ENCODE results near the gene DUSP8. TPM values are rescaled to one million over a fixed set of nuclear protein-coding genes. Genes with fewer than 3 reads are reported as not detected.

The DUSP8 gene
- polyA plus RNA-seq, 1 experiment, result 1.5 TPM

GRCh38 chr11:1556278-1556902 lies 15.7 kb downstream of the DUSP8 start:
- CTCF ChIA-PET, result interaction anchor here (2.4 kb wide), 1 partner anchor 18 kb away, joined by 5 read pairs; no protein-coding TSS in a partner anchor
- POLR2A ChIA-PET, result no interaction called here
- no peak overlapping the region for H3K4me3 ChIP-seq (ENCODE audit: low read depth, low read length)
- no peaks in the 10 kb centered on the region for H3K27me3 ChIP-seq (ENCODE audit: control insufficient read depth, insufficient read depth, low read length)
- no peak for DNase-seq (ENCODE audit: low read depth, low spot score)
- no peak for TF ChIP-seq CTCF (IDR thresholded peaks at IDR 0.05; ENCODE audit: low read depth, low read length)
- H3K9me3 ChIP-seq (ENCODE audit: control insufficient read depth, insufficient read depth, low read length), result no peaks in the 10 kb centered on the region; the same call in 1 of the 2 replicates
- H3K27ac ChIP-seq (ENCODE audit: low read depth, low read length), result no peak overlapping the region

DNA sequence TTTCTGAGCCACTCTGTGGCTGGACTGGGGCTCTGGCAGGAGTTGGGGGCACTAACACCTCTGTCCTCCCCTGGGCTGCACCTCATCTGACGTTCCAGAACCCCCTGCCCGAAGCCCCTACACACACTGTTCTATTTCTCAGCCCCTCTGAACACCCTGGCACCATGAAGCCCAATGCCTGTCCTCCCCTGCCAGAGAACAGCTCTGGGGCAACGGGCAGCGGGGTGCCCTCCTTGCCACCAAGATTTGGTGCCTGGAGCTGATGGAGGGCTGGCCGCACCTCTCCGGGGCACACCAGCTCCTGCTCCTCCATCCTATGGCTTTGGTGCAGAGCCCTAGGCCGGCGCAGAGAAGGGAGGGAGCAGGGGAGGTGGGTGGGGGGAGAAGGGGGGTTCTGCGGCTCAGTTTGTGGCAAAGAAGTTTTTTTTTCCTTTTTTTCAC lies 16.3 kb downstream of the DUSP8 start:
- no peak for TF ChIP-seq CTCF (IDR thresholded peaks at IDR 0.05; ENCODE audit: low read depth, low read length)
- H3K27ac ChIP-seq (ENCODE audit: low read depth, low read length), result no peak overlapping the region
- H3K27me3 ChIP-seq (ENCODE audit: control insufficient read depth, insufficient read depth, low read length), result no peaks in the 10 kb centered on the region
- DNase-seq (ENCODE audit: low read depth, low spot score), result no peak
- ChIA-PET CTCF (interaction anchor here (0.6 kb wide), 1 partner anchor 9 kb away, joined by 4 read pairs; no protein-coding TSS in a partner anchor), POLR2A (no interaction called here)
- H3K9me3 ChIP-seq (ENCODE audit: control insufficient read depth, insufficient read depth, low read length), result no peaks in the 10 kb centered on the region; the same call in 1 of the 2 replicates
- H3K4me3 ChIP-seq (ENCODE audit: low read depth, low read length), result no peak overlapping the region

- Histone ChIP-seq H3K4me3 (ENCODE audit: low read depth, low read length) (no peak overlapping the region), H3K27me3 (ENCODE audit: control insufficient read depth, insufficient read depth, low read length) (no peaks in the 10 kb centered on the region), H3K27ac (ENCODE audit: low read depth, low read length) (no peak overlapping the region), H3K9me3 (ENCODE audit: control insufficient read depth, insufficient read depth, low read length) (no peaks in the 10 kb centered on the region; the same call in 1 of the 2 replicates)
- CTCF ChIA-PET, result interaction anchor here (0.6 kb wide), 1 partner anchor 8 kb away, joined by 4 read pairs; no protein-coding TSS in a partner anchor
- TF ChIP-seq CTCF (IDR thresholded peaks at IDR 0.05; ENCODE audit: low read depth, low read length), result no peak
- POLR2A ChIA-PET, result no interaction called here
- no peak for DNase-seq (ENCODE audit: low read depth, low spot score)
Measured at GRCh38 chr11:1554981-1555712, 16.9 kb downstream of the DUSP8 start.

DNA sequence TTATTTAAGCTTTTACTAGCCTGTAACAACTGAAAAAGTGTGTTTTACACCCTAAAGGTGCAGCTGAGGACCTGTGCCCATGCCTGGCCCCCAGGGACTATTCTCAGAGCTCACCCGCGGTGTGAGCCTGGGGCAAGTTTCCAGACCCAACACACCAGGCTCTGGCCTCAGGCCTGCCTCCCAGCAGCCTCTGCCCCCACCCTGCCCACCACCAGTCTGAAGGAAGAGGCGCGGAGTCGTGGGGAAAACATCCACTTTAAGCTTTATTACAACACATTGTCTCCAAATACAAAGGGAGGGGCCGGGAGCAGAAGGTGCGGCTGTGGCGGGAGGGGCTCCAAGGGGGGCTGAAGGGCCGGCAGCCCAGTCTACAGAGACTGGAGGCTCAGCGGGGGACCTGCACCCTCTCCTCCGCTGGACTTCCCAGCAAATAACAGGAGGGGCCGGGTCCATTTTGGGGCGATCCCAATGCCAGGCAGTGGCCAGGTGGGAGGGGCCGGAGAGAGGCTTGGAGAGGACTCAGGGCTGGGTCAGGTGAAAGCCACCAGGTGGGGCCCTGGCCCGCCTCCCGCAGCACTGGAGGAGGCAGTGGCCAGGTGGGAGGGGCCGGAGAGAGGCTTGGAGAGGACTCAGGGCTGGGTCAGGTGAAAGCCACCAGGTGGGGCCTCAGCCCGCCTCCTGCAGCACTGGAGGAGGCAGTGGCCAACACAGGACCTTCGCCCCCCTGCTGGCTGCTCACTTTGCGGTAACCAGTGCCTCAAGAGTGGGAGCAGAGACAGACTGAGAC lies 18.1 kb downstream of the DUSP8 start:
- no peak for DNase-seq (ENCODE audit: low read depth, low spot score)
- Histone ChIP-seq H3K9me3 (ENCODE audit: control insufficient read depth, insufficient read depth, low read length) (no peaks in the 10 kb centered on the region; the same call in 1 of the 2 replicates), H3K27me3 (ENCODE audit: control insufficient read depth, insufficient read depth, low read length) (peaks cover 7% of the 10 kb centered on the region), H3K4me3 (ENCODE audit: low read depth, low read length) (no peak overlapping the region), H3K27ac (ENCODE audit: low read depth, low read length) (no peak overlapping the region)
- no peak for TF ChIP-seq CTCF (IDR thresholded peaks at IDR 0.05; ENCODE audit: low read depth, low read length)
- POLR2A ChIA-PET, result no interaction called here
- CTCF ChIA-PET, result interaction anchor here (1.2 kb wide), 1 partner anchor 21 kb away, joined by 3 read pairs; no protein-coding TSS in a partner anchor
